ENCODE measurements around the gene B4GALT2. TPM values are rescaled to one million over a fixed set of nuclear protein-coding genes. Genes with fewer than 3 reads are reported as not detected.

The B4GALT2 gene
- total and polyA plus RNA-seq, 9 of the 15 experiments (the other 6 are each of a cell fraction or from before 2014, with no cell fraction given): 1.3 to 86.8 (median 43.8) TPM

GRCh38 chr1:44030605-44031251 lies 51.7 kb downstream of the B4GALT2 start (continued):
- TF ChIP-seq HMGN3 (IDR thresholded peaks at IDR 0.05; ENCODE audit: borderline replicate concordance, extremely low read depth, insufficient read length, low read depth, low read length) (peak; percentile 21), ZFX (CRISPR knock-in tag; IDR thresholded peaks at IDR 0.05) (no peak), STAT6 (CRISPR knock-in tag; IDR thresholded peaks at IDR 0.05) (no peak), ID3 (CRISPR knock-in tag; IDR thresholded peaks at IDR 0.05) (no peak), ID3 (tag; IDR thresholded peaks at IDR 0.05) (peak; percentile 15; the same call in 1 of the 2 replicates), THAP7 (CRISPR knock-in tag; IDR thresholded peaks at IDR 0.05) (peak; percentile 62; the same call in 1 of the 2 replicates), ZBTB2 (IDR thresholded peaks at IDR 0.05) (0 out of 2 replicates have a peak, but pooled peaks have one; percentile 30), SRF (CRISPR knock-in tag; IDR thresholded peaks at IDR 0.05) (0 out of 4 replicates have a peak, but pooled peaks of 1 of the 2 experiments have one; percentile 14), CHD1 (IDR thresholded peaks at IDR 0.05; ENCODE audit: low read length) (peak; percentile 65), THRB (CRISPR knock-in tag; conservative IDR thresholded peaks at IDR 0.05) (peak; percentile 79; the same call in 1 of the 2 replicates), ZC3H8 (IDR thresholded peaks at IDR 0.05) (no peak), ZBTB33 (CRISPR knock-in tag; IDR thresholded peaks at IDR 0.05) (no peak), BRD4 (IDR thresholded peaks at IDR 0.05) (peak; percentile 87; the same call in 1 of the 2 replicates), XRCC4 (IDR thresholded peaks at IDR 0.05; ENCODE audit: extremely low read depth, insufficient read depth, insufficient read length) (no peak), TAL1 (IDR thresholded peaks at IDR 0.05) (peak; percentile 50), SFPQ (IDR thresholded peaks at IDR 0.05; ENCODE audit: low read depth, low read length) (no peak)

Data from K562 (cell line).